HL-60 (cell line): Measurements from ENCODE around the gene SUZ12.

ENCODE experiments used
- DNase-seq, 2 experiments: peaks; one replicate each; pipeline ENCODE4 v3.0.0-alpha.2; 2010 to 2020; ENCODE audit warnings: low read depth in 1 of 2, low spot score in 1 of 2
- H3K27ac ChIP-seq: fragments of 250-450 bp; sonication (Bioruptor Pico); replicated peaks from 2 replicates; pipeline ENCODE4 v1.5.1; 2020; ENCODE audit warnings: mild to moderate bottlenecking, moderate library complexity
- H3K27me3 ChIP-seq: fragments of 250-450 bp; sonication (Bioruptor Pico); 2 replicates; pipeline ENCODE4 v1.5.1; 2021; ENCODE audit warnings: mild to moderate bottlenecking, moderate library complexity; ENCODE audit not compliant: insufficient read depth, poor library complexity, severe bottlenecking
- H3K4me3 ChIP-seq: replicated peaks from 2 replicates; pipeline ENCODE4 v1.5.1; 2011; ENCODE audit warnings: mild to moderate bottlenecking, control low read depth, low read length; ENCODE audit not compliant: insufficient read depth
- CTCF ChIP-seq: IDR thresholded peaks from one replicate; pipeline ENCODE4 v1.5.1; 2011; ENCODE audit warnings: low read length, control low read depth, inconsistent platforms; ENCODE audit not compliant: insufficient read depth
- GABPA ChIP-seq: IDR thresholded peaks from 2 replicates; pipeline ENCODE4 v1.6.1; 2012; ENCODE audit warnings: low read depth
- POLR2AphosphoS5 ChIP-seq: IDR thresholded peaks from 2 replicates; pipeline ENCODE4 v1.6.1; 2012; ENCODE audit warnings: low read depth
- SPI1 ChIP-seq: IDR thresholded peaks from 2 replicates; pipeline ENCODE4 v1.6.1; 2012; ENCODE audit warnings: low read depth, mild to moderate bottlenecking, borderline replicate concordance
- TF ChIP-seq, protein P1 (sequence below): IDR thresholded peaks from 2 replicates; pipeline ENCODE4 v1.6.1; 2012; ENCODE audit warnings: low read depth; ENCODE audit not compliant: insufficient replicate concordance

Gene SUZ12

GRCh38 chr17:31918701-31919128, 18.1 kb upstream of the SUZ12 start:
- H3K4me3 ChIP-seq, result no peak overlapping the region
- H3K27ac ChIP-seq, result no peak overlapping the region
- no peaks in the 10 kb centered on the region for H3K27me3 ChIP-seq
- TF ChIP-seq, protein P1, sequence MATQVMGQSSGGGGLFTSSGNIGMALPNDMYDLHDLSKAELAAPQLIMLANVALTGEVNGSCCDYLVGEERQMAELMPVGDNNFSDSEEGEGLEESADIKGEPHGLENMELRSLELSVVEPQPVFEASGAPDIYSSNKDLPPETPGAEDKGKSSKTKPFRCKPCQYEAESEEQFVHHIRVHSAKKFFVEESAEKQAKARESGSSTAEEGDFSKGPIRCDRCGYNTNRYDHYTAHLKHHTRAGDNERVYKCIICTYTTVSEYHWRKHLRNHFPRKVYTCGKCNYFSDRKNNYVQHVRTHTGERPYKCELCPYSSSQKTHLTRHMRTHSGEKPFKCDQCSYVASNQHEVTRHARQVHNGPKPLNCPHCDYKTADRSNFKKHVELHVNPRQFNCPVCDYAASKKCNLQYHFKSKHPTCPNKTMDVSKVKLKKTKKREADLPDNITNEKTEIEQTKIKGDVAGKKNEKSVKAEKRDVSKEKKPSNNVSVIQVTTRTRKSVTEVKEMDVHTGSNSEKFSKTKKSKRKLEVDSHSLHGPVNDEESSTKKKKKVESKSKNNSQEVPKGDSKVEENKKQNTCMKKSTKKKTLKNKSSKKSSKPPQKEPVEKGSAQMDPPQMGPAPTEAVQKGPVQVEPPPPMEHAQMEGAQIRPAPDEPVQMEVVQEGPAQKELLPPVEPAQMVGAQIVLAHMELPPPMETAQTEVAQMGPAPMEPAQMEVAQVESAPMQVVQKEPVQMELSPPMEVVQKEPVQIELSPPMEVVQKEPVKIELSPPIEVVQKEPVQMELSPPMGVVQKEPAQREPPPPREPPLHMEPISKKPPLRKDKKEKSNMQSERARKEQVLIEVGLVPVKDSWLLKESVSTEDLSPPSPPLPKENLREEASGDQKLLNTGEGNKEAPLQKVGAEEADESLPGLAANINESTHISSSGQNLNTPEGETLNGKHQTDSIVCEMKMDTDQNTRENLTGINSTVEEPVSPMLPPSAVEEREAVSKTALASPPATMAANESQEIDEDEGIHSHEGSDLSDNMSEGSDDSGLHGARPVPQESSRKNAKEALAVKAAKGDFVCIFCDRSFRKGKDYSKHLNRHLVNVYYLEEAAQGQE, result no peak
- TF ChIP-seq CTCF (no peak), POLR2AphosphoS5 (no peak), SPI1 (no peak)
- DNase-seq, result no peak

GRCh38 chr17:31919802-31920525, 16.8 kb upstream of the SUZ12 start:
- DNase-seq, result no peak
- no peaks in the 10 kb centered on the region for H3K27me3 ChIP-seq
- H3K27ac ChIP-seq, result no peak overlapping the region
- no peak overlapping the region for H3K4me3 ChIP-seq
- TF ChIP-seq, protein P1, result no peak
- no peak for TF ChIP-seq POLR2AphosphoS5
- TF ChIP-seq CTCF, result no peak
- no peak for TF ChIP-seq GABPA
- TF ChIP-seq SPI1, result no peak

DNA sequence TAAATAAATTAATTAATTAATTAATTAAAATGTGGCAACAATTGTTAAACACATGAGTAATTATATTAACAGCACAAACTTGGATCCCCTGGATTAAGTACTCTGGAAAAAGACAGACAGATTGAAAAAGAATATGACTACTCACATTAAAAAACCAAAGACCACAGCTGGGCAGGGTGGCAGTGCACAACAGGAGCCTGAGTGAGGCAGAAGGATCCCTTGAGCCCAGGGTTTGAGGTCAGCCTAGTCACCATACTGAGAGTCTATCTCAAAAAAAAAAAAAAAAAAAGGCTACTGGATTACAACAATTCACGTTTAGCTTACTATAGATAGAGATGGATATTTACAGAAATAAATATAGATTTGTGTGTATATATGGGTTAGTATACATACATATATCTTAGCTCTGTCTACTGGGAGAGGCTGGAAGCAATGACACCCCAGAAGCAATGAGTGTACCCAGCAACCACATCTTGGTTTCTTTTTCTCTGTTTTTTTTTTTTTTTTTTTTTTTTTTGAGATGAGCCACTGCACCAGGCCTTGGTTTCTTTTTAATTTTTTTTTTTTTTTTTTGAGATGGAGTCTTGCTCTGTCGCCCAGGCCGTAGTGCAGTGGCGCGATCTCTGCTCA, 10.6 kb upstream of the SUZ12 start:
- H3K27ac ChIP-seq, result no peak overlapping the region
- H3K4me3 ChIP-seq, result no peak overlapping the region
- H3K27me3 ChIP-seq, result no peaks in the 10 kb centered on the region
- TF ChIP-seq CTCF (no peak), GABPA (no peak), SPI1 (no peak), POLR2AphosphoS5 (no peak)
- TF ChIP-seq, protein P1, result no peak
- DNase-seq, result no peak
